Measurements from ENCODE around the gene FBXL7. TPM values are rescaled to one million over a fixed set of nuclear protein-coding genes. Genes with fewer than 3 reads are reported as not detected.

Gene FBXL7
- total RNA-seq, 1 donor from 2014 or later, result 4.4 TPM

DNA sequence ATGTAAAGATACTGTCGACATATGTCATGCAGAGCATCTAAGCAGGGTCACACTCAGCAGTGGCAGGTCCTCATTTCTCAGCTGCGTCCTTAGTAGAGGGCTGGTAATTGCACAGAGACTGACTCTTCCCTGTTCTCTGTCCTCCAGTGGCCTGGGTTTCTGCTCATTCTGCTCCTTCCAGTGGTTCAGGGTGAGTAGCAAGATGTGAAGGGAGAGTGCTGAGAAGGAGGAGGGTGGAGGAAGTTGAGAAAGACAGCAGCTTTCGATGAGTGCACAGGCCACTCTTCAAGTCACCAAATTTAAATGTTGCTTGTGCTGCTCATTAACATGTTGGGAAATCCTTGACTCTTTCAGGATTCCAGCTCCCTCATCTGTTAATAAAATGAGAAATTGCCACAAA is 203.9 kb downstream of the FBXL7 start:
- DNase-seq (ENCODE audit: low read depth), result no peak
- H3K36me3 ChIP-seq (ENCODE audit: control insufficient read depth, insufficient read depth, low read length), result no peaks in the 10 kb centered on the region
- H3K27me3 ChIP-seq (ENCODE audit: control insufficient read depth, insufficient read depth, low read length), result no peaks in the 10 kb centered on the region
- no peak overlapping the region for H3K4me3 ChIP-seq (ENCODE audit: low read depth, low read length)
- TF ChIP-seq CTCF (IDR thresholded peaks at IDR 0.05; ENCODE audit: insufficient read depth, low read length, poor library complexity, severe bottlenecking), result no peak

DNA sequence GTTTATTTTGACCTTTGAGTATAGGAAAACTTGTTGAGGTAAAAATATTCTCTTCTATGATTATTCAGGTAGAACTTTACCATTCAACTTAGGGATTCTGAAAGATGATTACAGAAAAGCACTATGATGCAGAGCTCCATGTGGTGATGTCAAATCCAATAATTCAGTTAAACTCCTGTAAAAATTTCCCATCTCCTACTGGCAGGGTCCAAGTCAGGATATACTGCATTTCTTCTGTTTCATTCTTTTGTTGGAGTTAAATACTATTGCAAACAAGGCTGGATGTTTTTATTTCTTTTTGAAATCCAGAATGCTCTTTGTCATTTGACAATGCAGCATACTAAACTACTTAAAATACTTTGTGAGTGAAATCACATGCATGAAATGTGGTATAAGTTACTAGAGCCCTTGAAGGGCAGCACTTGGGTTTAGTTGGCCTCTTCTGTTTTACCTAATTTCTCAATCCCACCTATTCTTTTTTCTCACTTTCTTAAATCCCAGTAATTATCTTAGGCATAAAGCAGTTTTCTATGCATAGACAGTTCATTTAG is 204.5 kb downstream of the FBXL7 start:
- TF ChIP-seq CTCF (IDR thresholded peaks at IDR 0.05; ENCODE audit: insufficient read depth, low read length, poor library complexity, severe bottlenecking), result no peak
- DNase-seq (ENCODE audit: low read depth), result no peak
- Histone ChIP-seq H3K4me3 (ENCODE audit: low read depth, low read length) (no peak overlapping the region), H3K36me3 (ENCODE audit: control insufficient read depth, insufficient read depth, low read length) (no peaks in the 10 kb centered on the region), H3K27me3 (ENCODE audit: control insufficient read depth, insufficient read depth, low read length) (no peaks in the 10 kb centered on the region)

DNA sequence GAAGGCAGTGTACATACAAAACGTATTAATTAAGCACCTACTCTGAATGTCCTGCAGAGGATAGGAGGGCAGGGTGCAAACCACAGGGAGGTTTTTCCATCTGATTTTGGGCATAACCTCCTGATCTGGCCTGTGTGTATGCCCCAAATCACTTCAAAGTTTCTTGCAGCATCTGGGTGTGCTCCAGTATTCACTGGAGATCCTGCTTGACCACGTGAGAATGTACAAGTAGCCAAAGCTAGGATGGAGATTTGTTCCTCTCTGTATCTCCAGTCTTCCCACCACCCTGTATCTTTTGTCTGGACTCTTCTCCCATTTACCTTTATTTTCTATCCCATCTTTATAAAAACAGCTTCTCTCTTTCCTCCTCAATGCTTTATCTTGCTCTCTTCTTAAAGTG is 207.7 kb downstream of the FBXL7 start:
- no peak for TF ChIP-seq CTCF (IDR thresholded peaks at IDR 0.05; ENCODE audit: insufficient read depth, low read length, poor library complexity, severe bottlenecking)
- Histone ChIP-seq H3K27me3 (ENCODE audit: control insufficient read depth, insufficient read depth, low read length) (no peaks in the 10 kb centered on the region), H3K4me3 (ENCODE audit: low read depth, low read length) (no peak overlapping the region), H3K36me3 (ENCODE audit: control insufficient read depth, insufficient read depth, low read length) (no peaks in the 10 kb centered on the region)
- no peak for DNase-seq (ENCODE audit: low read depth)

DNA sequence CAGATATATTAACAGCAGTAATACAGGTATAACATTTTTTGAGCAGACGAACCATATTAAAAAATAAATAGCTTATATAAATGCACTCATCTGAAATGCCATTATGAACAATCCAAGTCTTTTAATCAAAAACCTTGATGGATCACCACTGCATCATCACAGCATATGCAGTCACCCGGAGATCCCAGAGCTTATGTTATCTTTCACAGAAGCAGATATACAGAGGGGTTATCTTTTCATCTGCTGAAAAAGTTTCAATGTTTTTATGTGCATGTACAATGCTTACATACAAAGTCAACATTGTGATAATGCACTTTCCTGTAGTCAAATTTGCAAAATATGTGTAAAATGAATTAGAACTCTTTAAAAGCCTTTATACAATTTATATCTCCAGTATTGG is 211.9 kb downstream of the FBXL7 start:
- no peak for DNase-seq (ENCODE audit: low read depth)
- no peak overlapping the region for H3K4me3 ChIP-seq (ENCODE audit: low read depth, low read length)
- no peak for TF ChIP-seq CTCF (IDR thresholded peaks at IDR 0.05; ENCODE audit: insufficient read depth, low read length, poor library complexity, severe bottlenecking)
- H3K27me3 ChIP-seq (ENCODE audit: control insufficient read depth, insufficient read depth, low read length), result no peaks in the 10 kb centered on the region
- H3K36me3 ChIP-seq (ENCODE audit: control insufficient read depth, insufficient read depth, low read length), result no peaks in the 10 kb centered on the region

DNA sequence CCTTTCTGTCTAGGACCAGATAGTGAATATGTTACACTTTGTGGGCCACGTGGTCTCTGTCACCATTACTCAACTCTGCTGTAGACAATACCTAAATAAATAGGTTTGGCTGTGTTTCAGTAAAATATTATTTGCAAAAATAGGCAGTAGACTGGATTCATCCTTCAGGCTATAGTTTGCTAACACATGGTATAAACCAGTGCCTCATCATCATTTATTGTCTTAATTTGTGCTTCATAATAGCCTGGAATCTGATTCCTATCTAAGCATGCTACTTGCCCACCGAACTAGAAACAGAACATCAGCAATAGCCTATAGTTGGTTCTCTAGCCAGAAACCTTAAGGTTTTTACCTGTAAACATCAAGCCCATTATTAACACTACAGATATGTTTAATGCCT is 215.6 kb downstream of the FBXL7 start:
- TF ChIP-seq CTCF (IDR thresholded peaks at IDR 0.05; ENCODE audit: insufficient read depth, low read length, poor library complexity, severe bottlenecking), result no peak
- Histone ChIP-seq H3K36me3 (ENCODE audit: control insufficient read depth, insufficient read depth, low read length) (no peaks in the 10 kb centered on the region), H3K27me3 (ENCODE audit: control insufficient read depth, insufficient read depth, low read length) (no peaks in the 10 kb centered on the region), H3K4me3 (ENCODE audit: low read depth, low read length) (no peak overlapping the region)
- no peak for DNase-seq (ENCODE audit: low read depth)

GRCh38 chr5:15715967-15716366 is 216.0 kb downstream of the FBXL7 start:
- TF ChIP-seq CTCF (IDR thresholded peaks at IDR 0.05; ENCODE audit: insufficient read depth, low read length, poor library complexity, severe bottlenecking), result no peak
- H3K4me3 ChIP-seq (ENCODE audit: low read depth, low read length), result no peak overlapping the region
- no peak for DNase-seq (ENCODE audit: low read depth)

More at GRCh38 chr5:15715967-15716366, 216.0 kb downstream of the FBXL7 start:
- H3K27me3 ChIP-seq (ENCODE audit: control insufficient read depth, insufficient read depth, low read length), result no peaks in the 10 kb centered on the region
- H3K36me3 ChIP-seq (ENCODE audit: control insufficient read depth, insufficient read depth, low read length), result no peaks in the 10 kb centered on the region

Measured in kidney epithelial cell (primary cell).